Medulla oblongata (tissue), 1 donor: ENCODE results near the gene GRIK1.

ENCODE experiments used
- DNase-seq: peaks from one replicate; pipeline ENCODE4 v3.0.0-alpha.2; 2015; ENCODE audit errors: extremely low spot score

GRIK1 gene

DNA sequence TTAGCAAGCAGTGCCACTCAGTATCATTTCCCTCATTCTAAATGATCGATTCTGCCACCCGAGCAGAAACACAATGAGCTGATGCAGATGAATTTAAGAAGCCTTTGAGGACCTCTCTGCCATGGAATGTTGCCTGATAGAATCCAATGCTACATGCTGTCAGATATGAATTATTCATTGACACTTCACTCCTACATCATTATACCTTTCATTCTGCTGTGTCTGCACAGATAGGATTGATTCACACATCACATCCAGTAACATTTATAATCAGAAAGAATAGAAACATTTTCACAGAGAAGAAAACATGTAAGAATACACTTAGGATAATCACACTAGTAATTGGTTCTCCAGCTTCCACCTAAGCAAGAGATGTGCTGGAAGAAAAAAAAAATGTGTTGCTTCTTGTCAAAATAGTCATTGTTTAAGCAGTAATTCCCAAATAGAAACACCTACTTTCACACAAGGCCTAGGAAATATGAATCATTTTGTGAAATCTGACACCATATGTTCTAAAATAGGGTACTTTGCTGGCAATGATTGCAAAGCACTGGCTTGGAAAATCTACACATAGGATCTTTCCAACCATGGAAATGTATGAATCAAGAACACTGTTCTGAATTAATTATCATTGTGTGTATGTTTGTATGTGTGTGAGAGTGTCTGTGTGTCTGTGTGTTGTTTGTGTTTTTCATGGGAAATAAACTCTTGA is 110.1 kb downstream of the GRIK1 start:
- DNase-seq, result no peak

DNA sequence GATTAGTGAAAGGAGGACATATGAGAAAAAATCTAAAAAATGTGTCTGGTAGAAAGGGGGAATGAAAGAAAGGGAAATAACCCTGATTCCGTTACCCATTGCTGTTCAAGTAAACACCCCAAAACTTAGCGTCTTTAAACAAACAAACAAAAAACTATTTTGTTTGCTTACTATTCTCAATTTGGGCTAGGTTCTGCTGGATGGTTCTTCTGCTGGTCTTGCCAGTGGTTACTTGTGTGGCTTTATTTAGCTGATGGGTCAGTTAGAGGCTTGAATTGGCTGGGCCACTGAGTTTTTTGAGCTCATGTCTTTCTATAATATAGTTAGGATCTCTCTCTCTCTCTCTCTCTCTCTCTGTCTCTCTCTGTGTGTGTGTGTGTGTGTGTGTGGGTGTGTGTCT is 112.1 kb downstream of the GRIK1 start:
- no peak for DNase-seq

DNA sequence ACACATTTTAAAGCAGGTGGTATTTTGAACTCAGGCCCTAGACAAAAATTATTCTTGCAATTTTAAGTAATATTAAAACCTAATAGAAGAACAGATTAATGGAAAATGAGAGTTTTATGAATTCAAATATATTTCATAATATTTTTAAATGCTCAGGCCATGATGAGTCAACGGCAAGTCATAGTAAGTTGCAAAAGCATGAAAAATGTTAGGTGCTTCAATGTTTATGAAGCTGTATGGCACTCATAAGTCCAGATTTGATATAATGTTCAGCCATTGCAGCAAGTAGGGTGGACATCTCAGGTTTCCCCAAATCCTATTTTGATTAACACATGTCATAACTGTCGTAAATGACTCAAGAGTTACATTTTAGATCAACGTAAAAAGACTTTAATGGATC is 112.6 kb downstream of the GRIK1 start:
- no peak for DNase-seq

DNA sequence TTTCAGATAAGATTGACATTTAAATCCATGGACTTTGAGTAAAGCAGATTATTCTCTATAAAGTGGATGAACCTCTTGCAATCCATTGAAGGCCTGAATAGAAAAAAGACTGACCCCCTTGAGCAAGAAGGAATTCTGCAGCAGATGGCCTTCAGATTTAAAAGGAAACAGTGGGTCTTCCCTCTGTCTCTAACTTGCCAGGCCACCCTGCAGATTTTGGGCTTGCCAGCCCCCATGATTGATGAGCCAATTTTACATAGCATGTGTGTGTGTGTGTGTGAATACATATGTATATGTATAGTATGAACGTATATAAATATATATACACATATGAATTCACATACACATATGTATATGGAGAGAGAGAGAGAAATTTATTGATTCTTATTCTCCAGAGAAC is 113.4 kb downstream of the GRIK1 start:
- DNase-seq, result no peak

DNA sequence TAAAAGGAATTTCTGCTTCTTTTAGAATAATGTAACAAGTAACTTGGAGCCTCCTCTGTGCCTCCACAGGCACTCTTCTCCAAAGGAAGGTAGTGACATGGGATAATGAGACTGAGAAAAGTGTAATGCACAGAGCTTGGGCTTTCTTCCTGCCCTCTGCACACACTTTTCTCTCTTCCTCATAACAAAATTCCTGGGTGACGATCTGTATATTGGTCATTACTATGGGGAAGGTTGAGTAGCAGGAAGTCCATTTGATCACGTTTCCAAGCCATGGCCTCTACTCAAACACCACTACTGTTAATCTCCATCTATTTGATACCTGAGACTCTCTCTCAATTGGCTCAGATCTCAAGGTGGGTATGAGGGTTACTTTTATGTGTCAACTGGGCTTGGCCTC is 113.9 kb downstream of the GRIK1 start:
- no peak for DNase-seq

DNA sequence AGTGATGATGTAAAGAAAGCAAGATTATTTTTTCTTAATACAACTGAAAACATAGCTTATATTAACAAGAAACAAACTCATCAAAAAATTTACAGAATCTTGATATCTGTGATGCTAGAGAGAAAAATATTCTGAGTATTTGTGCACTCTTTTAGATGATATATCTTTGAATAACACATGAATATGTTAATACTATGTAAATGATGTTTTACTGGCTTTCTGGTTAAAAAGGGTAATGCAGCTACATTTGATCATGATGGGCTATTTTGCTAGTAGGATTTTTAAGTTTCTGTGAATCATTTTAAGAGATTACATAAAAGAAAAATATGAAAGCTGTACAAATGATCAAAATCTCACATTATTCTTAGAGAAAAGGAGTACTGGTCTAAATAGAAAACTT is 114.5 kb downstream of the GRIK1 start:
- no peak for DNase-seq

DNA sequence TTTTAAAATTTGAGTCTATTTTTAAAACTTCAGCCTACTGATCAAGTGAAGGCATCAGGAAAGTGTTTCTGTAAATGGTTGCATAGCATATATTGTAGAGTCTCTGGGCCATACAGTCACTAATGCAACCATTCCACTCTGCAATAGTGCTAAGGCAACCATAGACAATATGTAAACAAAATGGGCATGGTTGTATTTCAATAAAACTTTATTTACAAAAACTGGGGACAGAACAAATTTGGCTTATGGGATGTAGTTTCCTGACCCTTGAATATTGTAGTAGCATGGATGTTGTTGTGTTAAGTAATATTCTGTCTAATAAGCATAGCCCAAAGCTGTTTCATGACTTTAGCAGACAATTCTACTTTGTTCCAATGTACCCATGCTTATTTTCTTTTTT is 117.7 kb downstream of the GRIK1 start:
- DNase-seq, result no peak

DNA sequence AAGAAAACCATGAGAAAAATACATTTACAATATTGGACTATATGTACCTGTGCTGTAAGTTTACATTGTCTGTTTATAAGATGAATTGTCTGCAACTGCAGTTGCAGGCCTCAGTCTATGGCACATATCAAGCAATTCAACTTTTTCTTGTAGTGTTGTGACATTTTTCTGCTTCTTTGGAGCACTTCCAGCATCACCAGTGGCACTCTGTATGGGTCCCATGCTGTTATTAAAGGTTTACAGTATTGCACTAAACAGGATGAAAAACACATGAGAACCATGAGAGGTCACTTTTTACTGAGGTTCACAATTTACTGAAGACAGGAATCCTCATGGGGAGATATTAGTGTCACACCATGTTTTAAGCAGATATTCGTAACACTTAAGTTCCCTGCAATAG is 118.6 kb downstream of the GRIK1 start:
- DNase-seq, result no peak

DNA sequence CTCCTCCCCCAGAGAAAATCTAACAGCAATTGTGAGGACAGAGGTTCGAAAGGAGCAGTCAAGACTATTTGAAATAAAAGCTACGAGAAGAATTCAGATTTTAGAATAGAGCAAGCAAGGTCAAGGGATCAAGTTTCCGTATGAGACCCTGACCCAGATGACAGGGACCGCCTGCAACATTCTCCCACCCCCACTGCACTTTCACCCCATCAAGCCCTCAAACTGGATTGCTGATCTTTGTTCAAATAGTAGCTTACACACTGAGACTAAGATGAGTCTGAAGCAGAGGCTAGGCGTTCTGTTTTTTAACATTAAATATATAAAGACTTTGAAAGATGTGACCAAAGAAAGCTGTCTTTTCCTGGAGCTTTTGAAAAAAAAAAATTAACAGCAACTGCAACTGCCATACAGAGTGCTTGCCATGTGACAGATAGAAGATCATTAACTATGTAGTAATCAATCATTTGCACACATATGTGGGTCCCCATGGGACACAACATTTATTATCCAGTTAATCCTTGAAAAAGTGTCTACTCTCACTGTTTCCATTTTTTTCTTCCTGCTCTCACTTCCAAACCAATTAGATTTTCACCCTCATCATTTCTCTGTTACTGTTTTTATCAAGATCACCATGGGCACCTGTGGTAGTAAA is 120.0 kb downstream of the GRIK1 start:
- no peak for DNase-seq

DNA sequence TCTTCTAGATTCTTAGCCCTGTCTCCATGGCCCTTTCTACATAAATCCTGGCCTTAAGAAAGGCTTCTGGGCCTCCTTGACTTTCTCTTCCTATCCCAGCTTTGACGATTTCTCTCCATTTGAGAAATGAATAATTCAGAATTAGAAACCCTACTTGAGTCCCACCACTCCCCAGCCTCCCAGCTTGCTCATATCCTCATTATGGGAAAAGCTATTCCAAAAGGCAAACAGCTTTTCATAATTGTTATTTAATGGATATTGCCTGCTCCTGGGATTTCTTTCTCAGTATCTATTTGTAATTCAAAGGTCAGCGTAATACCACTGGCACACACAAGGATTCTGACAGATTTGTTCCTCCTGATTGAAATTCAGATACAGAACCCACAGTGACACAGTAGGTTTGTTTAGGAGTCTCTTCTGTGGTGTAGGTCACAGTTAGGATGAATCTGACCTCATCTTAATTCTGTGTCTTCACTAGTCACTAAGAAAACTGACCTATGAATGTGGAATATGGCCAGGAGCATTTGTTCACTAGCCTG is 121.3 kb downstream of the GRIK1 start:
- DNase-seq, result no peak

DNA sequence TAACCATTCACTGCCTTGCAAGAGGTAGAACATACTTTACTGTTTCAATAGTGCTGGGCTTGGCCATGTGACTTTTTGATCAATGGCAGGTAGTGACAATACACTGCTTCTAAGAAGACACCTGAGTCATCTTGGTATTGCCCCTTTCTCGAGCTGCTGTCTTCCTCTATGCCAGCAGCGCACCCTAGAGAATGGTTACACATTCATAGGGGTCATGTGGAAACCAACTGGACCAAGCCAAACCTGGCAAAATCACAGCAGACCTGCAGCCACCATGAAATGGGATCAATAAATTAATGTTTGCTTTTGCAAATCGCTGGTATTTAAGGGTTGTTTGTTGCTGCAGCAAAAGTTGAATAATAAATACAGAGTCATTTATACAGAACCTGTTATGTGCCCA is 122.3 kb downstream of the GRIK1 start:
- DNase-seq, result no peak

DNA sequence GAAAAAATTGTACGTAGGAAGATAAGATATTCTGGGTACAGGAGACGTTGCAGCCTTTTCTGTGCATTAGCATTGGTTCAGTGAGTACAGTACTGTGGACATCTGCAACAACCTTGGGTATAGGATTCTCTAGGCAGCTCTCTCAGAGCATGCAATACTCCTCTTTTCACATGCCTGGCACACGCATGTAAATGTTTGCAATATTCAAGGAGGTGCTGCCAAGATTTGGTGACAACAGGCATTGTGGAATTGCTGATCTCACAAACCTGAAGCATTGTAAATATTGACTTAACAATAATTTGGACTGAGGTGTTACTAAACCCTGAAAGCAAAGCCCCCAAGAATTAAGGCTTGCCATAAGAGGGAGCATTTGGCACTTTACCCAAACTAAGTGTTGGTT is 126.8 kb downstream of the GRIK1 start:
- DNase-seq, result no peak

DNA sequence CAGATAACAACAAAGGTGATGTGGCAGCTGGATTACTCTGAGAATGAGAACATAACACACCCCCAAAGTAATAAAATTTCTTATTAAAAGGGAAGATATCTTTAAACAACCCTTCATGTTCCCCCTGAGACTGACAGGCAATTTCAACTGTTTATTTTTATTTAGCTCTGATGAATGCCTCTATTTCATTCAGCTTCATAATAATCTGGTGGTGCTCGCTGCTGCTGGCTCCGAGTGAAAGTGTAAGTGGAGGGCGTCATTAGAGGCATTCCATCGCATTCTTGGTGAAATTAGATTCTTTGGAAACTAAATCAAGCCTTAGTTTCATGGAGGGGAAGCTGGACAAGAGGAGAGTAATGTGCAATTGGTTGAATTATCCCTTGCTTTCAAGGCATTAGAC is 128.9 kb downstream of the GRIK1 start:
- DNase-seq, result no peak

DNA sequence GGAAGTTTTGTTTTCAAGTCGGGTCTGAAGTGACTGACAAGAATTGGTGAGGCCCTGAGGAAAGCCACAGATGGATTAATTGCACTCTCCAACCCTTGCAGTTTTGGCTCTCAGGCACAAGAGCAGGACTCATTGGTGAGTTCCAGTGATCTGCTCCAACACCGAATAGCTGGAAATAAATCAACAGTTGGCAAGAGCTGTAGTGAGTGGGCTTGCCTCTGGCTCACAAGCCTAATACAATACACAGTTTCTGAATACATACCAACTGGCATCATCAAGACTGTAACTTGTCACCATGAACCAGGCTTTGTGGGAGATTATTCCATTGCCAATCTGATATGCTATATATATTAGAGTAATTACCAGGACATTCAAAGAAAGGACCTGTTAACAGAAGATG is 131.6 kb downstream of the GRIK1 start:
- peak; percentile 27 for DNase-seq

DNA sequence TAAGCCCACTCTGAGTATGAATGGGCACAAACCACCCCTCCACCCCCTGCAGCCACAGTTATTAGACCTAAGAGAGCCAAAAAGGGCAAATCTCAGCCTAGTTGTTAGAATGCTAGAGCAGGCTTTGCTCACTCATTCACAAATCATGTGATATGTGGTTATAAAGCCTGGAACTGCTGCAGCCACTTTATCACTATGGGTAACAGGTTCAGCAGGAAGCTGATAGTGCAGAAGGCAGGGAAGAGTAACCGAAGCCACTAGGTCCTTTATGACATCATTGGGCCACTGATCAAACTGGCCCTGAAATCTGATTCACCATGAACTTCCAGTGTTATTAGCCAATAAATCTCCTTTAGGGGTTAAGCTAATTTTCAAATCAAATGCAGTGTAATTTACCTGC is 134.7 kb downstream of the GRIK1 start:
- no peak for DNase-seq

DNA sequence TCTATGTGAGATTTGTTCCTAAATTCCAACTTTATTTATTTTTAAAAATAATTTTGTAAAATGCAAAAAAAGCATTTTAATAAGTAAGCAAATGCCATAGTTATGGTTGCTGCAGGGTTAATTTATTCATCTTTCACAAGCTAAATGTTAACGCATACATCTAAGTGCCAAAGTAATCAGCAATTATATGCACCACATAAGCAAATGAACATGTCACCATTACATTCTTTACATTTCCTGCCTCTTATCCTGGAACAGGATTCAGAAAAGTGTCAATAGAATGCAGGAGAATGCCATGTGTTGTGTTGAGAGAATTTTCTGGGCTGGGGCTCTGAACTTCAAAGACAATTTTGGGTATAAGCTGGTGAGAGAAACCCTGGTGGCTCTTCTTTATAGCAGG is 136.6 kb downstream of the GRIK1 start:
- no peak for DNase-seq

DNA sequence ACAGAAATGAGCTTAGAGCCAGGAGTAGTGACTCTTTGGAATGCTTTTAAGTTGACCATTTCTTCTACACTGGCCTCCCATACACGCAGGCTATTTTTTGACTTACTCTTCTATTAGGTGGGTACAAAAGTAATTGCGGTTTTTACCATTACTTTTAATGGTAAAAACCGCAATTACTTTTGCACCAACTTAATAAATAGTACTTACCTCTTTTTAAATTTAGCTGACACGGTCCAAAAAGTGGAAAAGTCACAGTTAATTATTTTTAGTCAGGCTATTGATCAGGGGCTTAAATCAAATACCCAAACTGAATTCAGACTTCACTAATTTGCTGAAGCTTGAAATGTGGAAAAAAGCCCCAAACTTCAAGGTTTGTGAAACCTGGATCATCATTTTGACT is 138.7 kb downstream of the GRIK1 start:
- no peak for DNase-seq

DNA sequence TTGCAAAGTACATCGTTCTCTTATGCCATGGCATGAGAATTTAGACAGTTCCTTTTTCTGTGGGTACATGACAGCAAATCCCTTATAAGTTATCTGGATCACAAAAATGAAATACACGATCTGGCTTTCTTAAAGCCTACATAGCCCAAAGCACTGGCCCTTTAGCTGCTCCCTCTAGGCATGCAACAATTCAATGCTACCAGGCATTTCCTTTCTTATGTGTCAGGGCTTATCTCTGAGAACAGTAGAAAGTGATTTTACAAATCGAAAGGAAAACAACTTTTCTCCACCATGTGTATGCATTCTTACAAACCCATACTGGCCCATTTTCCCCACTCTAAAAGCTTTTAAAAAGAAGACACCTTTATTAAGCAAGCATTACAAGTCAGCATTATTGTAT is 139.7 kb downstream of the GRIK1 start:
- no peak for DNase-seq

DNA sequence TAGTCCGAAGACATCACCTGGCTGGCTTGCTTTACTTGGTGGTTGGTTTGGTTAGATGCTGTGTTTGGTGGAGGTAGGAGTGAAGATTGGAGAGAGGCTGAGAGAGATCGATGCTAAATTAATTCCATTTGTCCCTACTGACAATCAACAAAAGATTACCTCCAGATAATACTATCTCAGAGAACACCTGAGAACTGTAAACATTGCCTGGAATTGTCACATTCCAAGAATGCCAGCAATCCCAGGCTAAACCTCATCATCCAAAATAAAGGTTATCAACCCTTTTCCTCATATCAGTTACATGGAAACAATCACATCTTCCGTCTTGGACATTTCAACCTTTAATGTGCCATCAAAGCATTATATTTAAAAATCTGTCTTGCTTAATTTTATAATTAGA is 141.0 kb downstream of the GRIK1 start:
- DNase-seq, result no peak

DNA sequence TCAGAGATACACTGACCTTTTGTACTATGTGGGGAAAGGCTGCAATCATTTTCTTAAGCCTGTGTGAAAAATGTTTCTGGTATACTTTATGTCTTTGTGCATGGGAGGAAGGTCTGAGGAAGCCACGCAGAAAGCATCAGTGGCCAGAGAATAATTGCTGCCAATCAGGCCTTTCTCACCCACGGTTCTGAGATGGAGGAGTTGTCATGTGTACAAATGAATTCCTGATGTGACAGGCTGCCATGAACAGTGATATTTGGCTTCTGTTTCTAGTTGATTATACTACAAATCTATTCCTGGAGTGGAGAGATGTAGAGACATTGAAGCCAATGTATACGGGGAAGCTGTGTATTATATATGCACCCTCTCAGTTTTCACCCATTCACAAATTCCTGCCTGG is 142.6 kb downstream of the GRIK1 start:
- no peak for DNase-seq

DNA sequence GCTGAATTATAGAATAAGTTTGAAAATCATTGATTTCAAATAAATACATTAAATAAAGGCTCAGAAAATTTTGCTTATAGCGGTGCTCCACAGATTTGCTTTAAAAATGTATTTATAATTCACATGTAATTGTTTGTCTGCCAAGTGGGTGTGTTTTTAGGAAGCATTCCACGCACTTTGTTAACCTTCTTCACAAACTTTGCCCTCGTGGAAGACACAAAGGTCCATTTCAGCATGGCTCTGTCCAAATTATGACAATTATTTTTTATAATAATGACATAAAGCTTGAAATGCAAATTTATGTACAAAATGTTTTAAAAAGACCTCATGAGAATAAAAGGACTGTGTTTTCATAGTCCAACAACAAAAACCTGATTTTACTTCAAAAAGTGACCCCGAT is 146.1 kb downstream of the GRIK1 start:
- DNase-seq, result no peak

DNA sequence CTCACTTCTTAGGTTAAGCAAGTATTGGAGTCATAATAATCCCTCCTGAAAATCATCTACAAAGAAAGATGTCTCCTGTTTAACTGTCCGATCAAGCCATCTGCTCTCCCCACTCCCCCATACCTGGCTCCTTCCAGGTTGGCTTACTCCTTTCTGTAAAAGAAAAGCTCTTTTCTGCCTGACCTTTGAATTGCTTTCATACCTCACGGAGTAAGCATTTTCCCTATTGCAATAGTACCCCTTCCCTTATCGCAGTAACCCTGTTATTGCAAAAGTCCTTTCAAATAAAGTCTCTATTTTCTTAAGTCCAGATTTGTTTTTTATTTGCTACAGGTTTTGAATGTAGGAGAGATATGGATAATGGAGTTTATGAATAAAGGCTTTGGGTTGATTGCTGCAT is 150.4 kb downstream of the GRIK1 start:
- DNase-seq, result no peak

DNA sequence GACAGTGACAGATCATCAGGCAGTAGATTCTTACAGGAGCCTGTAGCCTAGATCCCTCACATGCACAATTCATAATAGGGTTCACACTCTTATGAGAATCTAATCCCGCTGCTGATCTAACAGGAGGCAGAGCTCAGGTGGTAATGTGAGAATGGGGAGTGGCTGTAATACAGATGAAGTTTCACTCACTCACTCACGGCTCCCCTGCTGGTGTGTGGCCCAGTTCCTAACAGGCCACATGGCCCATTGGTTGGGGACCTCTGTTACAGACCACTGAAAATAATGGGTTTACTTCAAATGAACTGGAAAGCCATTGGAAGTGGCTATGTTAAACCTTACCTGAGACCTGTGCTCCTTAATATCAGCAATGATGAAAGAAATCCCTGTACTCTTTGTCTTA is 151.0 kb downstream of the GRIK1 start:
- no peak for DNase-seq
